H1 (cell line): ENCODE measurements around the gene NRN1L. TPM values are rescaled to one million over a fixed set of nuclear protein-coding genes. Genes with fewer than 3 reads are reported as not detected.

Experiments used
- CTCF ChIA-PET: fragments of 300-600 bp; sonication (Branson Sonifier 250); formaldehyde crosslinking; loops from one replicate; lab custom pipeline; 2021; ENCODE audit not compliant: partially characterized antibody; lab: Charles Lee
- POLR2A ChIA-PET: fragments of 300-600 bp; sonication (Branson Sonifier 250); formaldehyde crosslinking; loops from one replicate; lab custom pipeline; 2021; ENCODE audit warnings: inconsistent platforms; ENCODE audit not compliant: partially characterized antibody; lab: Charles Lee
- DNase-seq, 2 experiments: peaks; one replicate each; pipeline versions ENCODE4 v3.0.0 to v3.0.0-alpha.2; 2010 to 2022; ENCODE audit warnings: low spot score in 2 of 2, low read depth in 1 of 2, mixed read lengths in 1 of 2
- FAIRE-seq: peaks from 2 replicates; lab custom pipeline; 2011; peaks lifted over from hg19 to GRCh38; lab: Jason Lieb, UNC
- H2AFZ ChIP-seq: 2 replicates; pipeline ENCODE4 v1.8.1; 2012; ENCODE audit warnings: low read length, inconsistent platforms
- H2AK5ac ChIP-seq: 2 replicates; pipeline ENCODE4 v1.6.1; 2013; ENCODE audit warnings: low read depth, low read length
- H2BK120ac ChIP-seq: replicated peaks from 2 replicates; pipeline ENCODE3; 2013; ENCODE audit warnings: low read depth, low read length, inconsistent platforms
- H2BK12ac ChIP-seq: 2 replicates; pipeline ENCODE4 v1.6.1; 2013; ENCODE audit warnings: low read depth, low read length
- H2BK15ac ChIP-seq: 2 replicates; pipeline ENCODE4 v1.6.1; 2013; ENCODE audit warnings: low read length
- H2BK20ac ChIP-seq: 2 replicates; pipeline ENCODE4 v1.6.1; 2013; ENCODE audit warnings: low read length
- H2BK5ac ChIP-seq: 2 replicates; pipeline ENCODE4 v1.6.1; 2013; ENCODE audit warnings: low read depth, low read length
- H3K14ac ChIP-seq: 2 replicates; pipeline ENCODE4 v1.6.1; 2013; ENCODE audit warnings: inconsistent platforms; ENCODE audit not compliant: insufficient read length
- H3K18ac ChIP-seq: 2 replicates; pipeline ENCODE4 v1.6.1; 2013; ENCODE audit warnings: low read length; ENCODE audit errors: extremely low read depth
- H3K23ac ChIP-seq: 2 replicates; pipeline ENCODE4 v1.6.1; 2013; ENCODE audit warnings: inconsistent platforms; ENCODE audit not compliant: insufficient read length
- H3K23me2 ChIP-seq: 2 replicates; pipeline ENCODE4 v1.6.1; 2013; ENCODE audit warnings: low read depth, low read length
- H3K27ac ChIP-seq: 2 replicates; pipeline ENCODE4 v1.6.1; 2011; ENCODE audit warnings: low read depth, low read length, inconsistent platforms
- H3K27me3 ChIP-seq, 4 experiments: replicated peaks in 1 of 4; 1 replicate in 1 of 4; 2 replicates in 3 of 4; pipeline versions ENCODE4 v1.6.1 to v1.8.1; 2011 to 2013; ENCODE audit warnings: low read length in 3 of 4, mild to moderate bottlenecking in 3 of 4, inconsistent platforms in 2 of 4, mixed read lengths in 2 of 4, moderate library complexity in 1 of 4; ENCODE audit not compliant: control insufficient read depth in 3 of 4, insufficient read depth in 3 of 4; ENCODE audit errors: extremely low read depth in 1 of 4
- H3K36me3 ChIP-seq, 4 experiments: 2 replicates each; pipeline versions ENCODE4 v1.6.1 to v1.8.1; 2011 to 2013; ENCODE audit warnings: mild to moderate bottlenecking in 4 of 4, low read length in 3 of 4, moderate library complexity in 2 of 4, control low read depth in 1 of 4, inconsistent platforms in 1 of 4; ENCODE audit not compliant: insufficient read depth in 4 of 4, control insufficient read depth in 2 of 4
- H3K4ac ChIP-seq: replicated peaks from 2 replicates; pipeline ENCODE3; 2013; ENCODE audit warnings: low read length, low read depth, mixed read lengths, inconsistent platforms; ENCODE audit not compliant: insufficient read length
- H3K4me1 ChIP-seq, 4 experiments: replicated peaks in 1 of 4; 1 replicate in 1 of 4; 2 replicates in 3 of 4; pipeline versions ENCODE4 v1.6.1 to v1.8.1; 2011 to 2013; ENCODE audit warnings: low read length in 3 of 4, inconsistent platforms in 2 of 4, mixed read lengths in 1 of 4; ENCODE audit not compliant: insufficient read depth in 4 of 4, control insufficient read depth in 3 of 4
- H3K4me2 ChIP-seq, 2 experiments: 2 replicates each; pipeline versions ENCODE4 v1.6.1 to v1.8.1; 2011 to 2013; ENCODE audit warnings: low read depth in 2 of 2, low read length in 2 of 2, control low read depth in 1 of 2, inconsistent platforms in 1 of 2, mild to moderate bottlenecking in 1 of 2; ENCODE audit not compliant: insufficient read depth in 1 of 2
- H3K4me3 ChIP-seq, 4 experiments: fragments of 200-600, 300-600 bp in 1 of 4; sonication (generic), shearing (Covaris generic), sonication (Bioruptor Twin) in 1 of 4; 2 replicates each; pipeline versions ENCODE4 v1.5.1 to v1.8.1; 2011 to 2016; ENCODE audit warnings: low read length in 4 of 4, low read depth in 3 of 4, control low read depth in 2 of 4, inconsistent platforms in 2 of 4, mild to moderate bottlenecking in 2 of 4, mixed read lengths in 1 of 4, moderate library complexity in 1 of 4; ENCODE audit not compliant: insufficient read depth in 2 of 4; ENCODE audit errors: extremely low read depth in 1 of 4
- H3K56ac ChIP-seq: replicated peaks from 2 replicates; pipeline ENCODE3; 2013; ENCODE audit warnings: low read depth, mild to moderate bottlenecking, mixed read lengths, low read length, inconsistent platforms; ENCODE audit not compliant: insufficient read length
- H3K79me1 ChIP-seq: 2 replicates; pipeline ENCODE4 v1.6.1; 2013; ENCODE audit warnings: low read depth, low read length, control low read depth
- H3K79me2 ChIP-seq, 2 experiments: 2 replicates each; pipeline versions ENCODE4 v1.6.1 to v1.8.1; 2012 to 2013; ENCODE audit warnings: low read length in 2 of 2, mild to moderate bottlenecking in 2 of 2, inconsistent platforms in 1 of 2; ENCODE audit not compliant: insufficient read depth in 2 of 2, control insufficient read depth in 1 of 2
- H3K9ac ChIP-seq, 4 experiments: replicated peaks in 1 of 4; 1 replicate in 1 of 4; 2 replicates in 3 of 4; pipeline versions ENCODE4 v1.6.1 to v1.8.1; 2011 to 2013; ENCODE audit warnings: low read depth in 3 of 4, low read length in 3 of 4, control low read depth in 2 of 4, mild to moderate bottlenecking in 2 of 4, moderate library complexity in 2 of 4, inconsistent platforms in 1 of 4; ENCODE audit errors: extremely low read depth in 1 of 4
- H3K9me3 ChIP-seq, 2 experiments: 2 replicates each; pipeline versions ENCODE4 v1.6.1 to v1.8.1; 2012 to 2013; ENCODE audit warnings: mild to moderate bottlenecking in 2 of 2, moderate library complexity in 2 of 2, control low read depth in 1 of 2, inconsistent platforms in 1 of 2, low read depth in 1 of 2, low read length in 1 of 2, mixed read lengths in 1 of 2; ENCODE audit not compliant: insufficient read depth in 2 of 2
- H4K20me1 ChIP-seq, 2 experiments: replicated peaks in 1 of 2; 2 replicates each; pipeline versions ENCODE3 to v1.8.1; 2011 to 2013; ENCODE audit warnings: inconsistent platforms in 2 of 2, low read length in 2 of 2, mild to moderate bottlenecking in 1 of 2; ENCODE audit not compliant: insufficient read depth in 2 of 2, control insufficient read depth in 1 of 2
- H4K5ac ChIP-seq: 2 replicates; pipeline ENCODE4 v1.6.1; 2013; ENCODE audit warnings: low read length, low read depth, mixed read lengths, inconsistent platforms; ENCODE audit not compliant: insufficient read length
- H4K8ac ChIP-seq: 2 replicates; pipeline ENCODE4 v1.8.0; 2013; ENCODE audit warnings: mild to moderate bottlenecking, moderate library complexity, low read length, inconsistent platforms; ENCODE audit not compliant: insufficient read depth; ENCODE audit errors: extremely low read depth
- H4K91ac ChIP-seq: replicated peaks from 2 replicates; pipeline ENCODE3; 2013; ENCODE audit warnings: low read length, mixed read lengths, inconsistent platforms; ENCODE audit not compliant: insufficient read length
- GTF2F1 ChIP-seq: IDR thresholded peaks from 2 replicates; pipeline ENCODE4 v1.6.1; 2012; ENCODE audit warnings: low read depth, low read length, improper control_type of control experiment, borderline replicate concordance
- HDAC2 ChIP-seq, 2 experiments: fragments of 300-600 bp in 1 of 2; sonication (generic) in 1 of 2; IDR thresholded peaks; 2 replicates each; pipeline ENCODE4 v1.6.1; 2011 to 2012; ENCODE audit warnings: low read depth in 2 of 2, low read length in 2 of 2, mild to moderate bottlenecking in 2 of 2, moderate library complexity in 2 of 2, borderline replicate concordance in 1 of 2, inconsistent platforms in 1 of 2
- JUND ChIP-seq: IDR thresholded peaks from 2 replicates; pipeline ENCODE4 v1.6.1; 2011; ENCODE audit warnings: mild to moderate bottlenecking, improper control_type of control experiment, low read length
- NANOG ChIP-seq: IDR thresholded peaks from 2 replicates; pipeline ENCODE4 v1.6.1; 2011; ENCODE audit warnings: low read length, low read depth, mild to moderate bottlenecking, inconsistent platforms; ENCODE audit not compliant: insufficient read depth, poor library complexity, severe bottlenecking
- SIN3A ChIP-seq, 2 experiments: IDR thresholded peaks in 1 of 2; conservative IDR thresholded peaks in 1 of 2; 2 replicates each; pipeline ENCODE4 v1.6.1; 2011 to 2012; ENCODE audit warnings: low read length in 2 of 2, improper control_type of control experiment in 1 of 2, low read depth in 1 of 2, mild to moderate bottlenecking in 1 of 2
- SP4 ChIP-seq: IDR thresholded peaks from 2 replicates; pipeline ENCODE4 v1.6.1; 2012; ENCODE audit warnings: low read length, inconsistent platforms
- TCF12 ChIP-seq: IDR thresholded peaks from 2 replicates; pipeline ENCODE4 v1.6.1; 2011; ENCODE audit warnings: low read depth, mild to moderate bottlenecking, low read length
- USF2 ChIP-seq: IDR thresholded peaks from 2 replicates; pipeline ENCODE4 v1.6.1; 2011; ENCODE audit warnings: low read length, improper control_type of control experiment
- WGBS, 2 experiments: shearing (Covaris generic) in 1 of 2; methylation state at CpG; one replicate each; pipeline versions ENCODE4 v1.1.6 to v1.1.7; 2013 to 2015; ENCODE audit warnings: low lambda C conversion rate in 2 of 2, mixed read lengths in 2 of 2, inconsistent platforms in 1 of 2, low coverage in 1 of 2, missing lambda C conversion rate in 1 of 2; ENCODE audit not compliant: insufficient replicate concordance in 2 of 2, insufficient coverage in 1 of 2, insufficient read length in 1 of 2; ENCODE audit errors: extremely low coverage in 1 of 2, missing lambda C conversion rate in 1 of 2; 5-methylcytosine and 5-hydroxymethylcytosine counted together
- polyA plus RNA-seq, 7 experiments: library from polyadenylated mRNA; depleted of rRNA in 3 of 7; stranded (reverse) in 5 of 7; unstranded in 2 of 7; fragments of >200 nt in 5 of 7; fragments of 200-250 nt in 2 of 7; gene quantifications; 1 replicate in 5 of 7; 2 replicates in 1 of 7; 4 replicates in 1 of 7; pipeline versions ENCODE4 v1.2.1 to v1.2.3, GENCODE V29; 2011 to 2013; ENCODE audit warnings: missing spikeins in 2 of 7, mixed read lengths in 2 of 7
- total RNA-seq: library from RNA; stranded (reverse); fragmentation: NEBNext Ultra II Directional; extraction: Animal tissue kit (Norgen Biotek cat#: 25700); gene quantifications from 2 replicates; pipeline ENCODE4 v1.2.1, GENCODE V29; 2021

Gene NRN1L
- total and polyA plus RNA-seq, 2 of the 8 experiments (the other 6 are each of a cell fraction or from before 2014, with no cell fraction given), result 4.1 to 35.2 TPM

GRCh38 chr16:67844497-67844896 lies 40.2 kb upstream of the NRN1L start:
- no peak overlapping the region for H4K91ac ChIP-seq
- peak overlapping the region in 2 of 4 experiments; percentile 14 to 96; a peak in 4 of 8 replicates for H3K4me3 ChIP-seq
- H2AK5ac ChIP-seq, result no peak overlapping the region
- H3K23ac ChIP-seq, result no peak overlapping the region
- H3K36me3 ChIP-seq, result peaks cover 0 to 4% (median 0%) of the 10 kb centered on the region in 4 experiments; a peak in 2 of 8 replicates
- H3K4me1 ChIP-seq, result peaks cover 8 to 32% (median 17%) of the 10 kb centered on the region in 4 experiments
- no peak overlapping the region for H3K14ac ChIP-seq
- H4K5ac ChIP-seq, result no peak overlapping the region
- no peak overlapping the region; a peak in 2 of 7 replicates for H3K9ac ChIP-seq
- no peak overlapping the region; the same call in 1 of the 2 replicates for H4K8ac ChIP-seq
- H3K23me2 ChIP-seq, result peaks cover 22% of the 10 kb centered on the region
- DNase-seq (no peak), FAIRE-seq (no peak)
- no peak overlapping the region for H3K27ac ChIP-seq
- no peak overlapping the region for H2BK5ac ChIP-seq
- no peak overlapping the region for H2BK20ac ChIP-seq
- no peak overlapping the region for H2AFZ ChIP-seq
- no peak overlapping the region for H2BK120ac ChIP-seq
- H3K79me1 ChIP-seq, result peaks cover 12% of the 10 kb centered on the region
- H3K4ac ChIP-seq, result no peak overlapping the region
- CTCF ChIA-PET, result interaction anchor here (0.6 to 10.2 kb wide), 18 partner anchors 8 to 506 kb away, joined by 3 to 123 read pairs (median 4); partner anchors contain the start of gene EDC4
- WGBS, 2 experiments, result 86% methylated on average over 4 of the region's 4 CpGs; no CpG with 5 or more reads in 1 of the 2 experiments
- H3K56ac ChIP-seq, result no peak overlapping the region
- no peaks in the 10 kb centered on the region for H3K27me3 ChIP-seq
- POLR2A ChIA-PET, result interaction anchor here (0.6 to 11.7 kb wide), 11 partner anchors 9 to 1982 kb away, joined by 3 to 100 read pairs (median 3); partner anchors contain the start of gene EDC4
- peak overlapping the region; percentile 30 to 94; a peak in 1 of 4 replicates for H3K4me2 ChIP-seq
- no peak overlapping the region for H3K18ac ChIP-seq
- H2BK15ac ChIP-seq, result no peak overlapping the region
- peaks cover 16 to 22% of the 10 kb centered on the region in 2 experiments for H4K20me1 ChIP-seq
- H3K79me2 ChIP-seq, result peaks cover 16 to 51% of the 10 kb centered on the region in 2 experiments
- TF ChIP-seq SIN3A (conservative IDR thresholded peaks at IDR 0.05 in 1 of 2, IDR thresholded peaks at IDR 0.05 in 1 of 2; ENCODE audit: low read depth in 1 of 2, low read length in 2 of 2) (no peak), TCF12 (no peak), HDAC2 (IDR thresholded peaks at IDR 0.05; ENCODE audit: borderline replicate concordance in 1 of 2, low read depth in 2 of 2, low read length in 2 of 2) (no peak), SP4 (no peak), GTF2F1 (no peak), USF2 (no peak), JUND (no peak), NANOG (no peak)
- no peak overlapping the region for H2BK12ac ChIP-seq
- no peaks in the 10 kb centered on the region for H3K9me3 ChIP-seq
